H1 (cell line): Measurements from ENCODE around the gene ALKAL2. TPM values are rescaled to one million over a fixed set of nuclear protein-coding genes. Genes with fewer than 3 reads are reported as not detected.

Experiments used
- CTCF ChIA-PET: fragments of 300-600 bp; sonication (Branson Sonifier 250); formaldehyde crosslinking; loops from one replicate; lab custom pipeline; 2021; ENCODE audit not compliant: partially characterized antibody; lab: Charles Lee
- POLR2A ChIA-PET: fragments of 300-600 bp; sonication (Branson Sonifier 250); formaldehyde crosslinking; loops from one replicate; lab custom pipeline; 2021; ENCODE audit warnings: inconsistent platforms; ENCODE audit not compliant: partially characterized antibody; lab: Charles Lee
- DNase-seq, 2 experiments: peaks; one replicate each; pipeline versions ENCODE4 v3.0.0 to v3.0.0-alpha.2; 2010 to 2022; ENCODE audit warnings: low spot score in 2 of 2, low read depth in 1 of 2, mixed read lengths in 1 of 2
- FAIRE-seq: peaks from 2 replicates; lab custom pipeline; 2011; peaks lifted over from hg19 to GRCh38; lab: Jason Lieb, UNC
- H2AFZ ChIP-seq: 2 replicates; pipeline ENCODE4 v1.8.1; 2012; ENCODE audit warnings: low read length, inconsistent platforms
- H2AK5ac ChIP-seq: 2 replicates; pipeline ENCODE4 v1.6.1; 2013; ENCODE audit warnings: low read depth, low read length
- H2BK120ac ChIP-seq: replicated peaks from 2 replicates; pipeline ENCODE3; 2013; ENCODE audit warnings: low read depth, low read length, inconsistent platforms
- H2BK12ac ChIP-seq: 2 replicates; pipeline ENCODE4 v1.6.1; 2013; ENCODE audit warnings: low read depth, low read length
- H2BK15ac ChIP-seq: 2 replicates; pipeline ENCODE4 v1.6.1; 2013; ENCODE audit warnings: low read length
- H2BK20ac ChIP-seq: 2 replicates; pipeline ENCODE4 v1.6.1; 2013; ENCODE audit warnings: low read length
- H2BK5ac ChIP-seq: 2 replicates; pipeline ENCODE4 v1.6.1; 2013; ENCODE audit warnings: low read depth, low read length
- H3K14ac ChIP-seq: 2 replicates; pipeline ENCODE4 v1.6.1; 2013; ENCODE audit warnings: inconsistent platforms; ENCODE audit not compliant: insufficient read length
- H3K18ac ChIP-seq: 2 replicates; pipeline ENCODE4 v1.6.1; 2013; ENCODE audit warnings: low read length; ENCODE audit errors: extremely low read depth
- H3K23ac ChIP-seq: 2 replicates; pipeline ENCODE4 v1.6.1; 2013; ENCODE audit warnings: inconsistent platforms; ENCODE audit not compliant: insufficient read length
- H3K23me2 ChIP-seq: 2 replicates; pipeline ENCODE4 v1.6.1; 2013; ENCODE audit warnings: low read depth, low read length
- H3K27ac ChIP-seq: 2 replicates; pipeline ENCODE4 v1.6.1; 2011; ENCODE audit warnings: low read depth, low read length, inconsistent platforms
- H3K27me3 ChIP-seq, 4 experiments: replicated peaks in 1 of 4; 1 replicate in 1 of 4; 2 replicates in 3 of 4; pipeline versions ENCODE4 v1.6.1 to v1.8.1; 2011 to 2013; ENCODE audit warnings: low read length in 3 of 4, mild to moderate bottlenecking in 3 of 4, inconsistent platforms in 2 of 4, mixed read lengths in 2 of 4, moderate library complexity in 1 of 4; ENCODE audit not compliant: control insufficient read depth in 3 of 4, insufficient read depth in 3 of 4; ENCODE audit errors: extremely low read depth in 1 of 4
- H3K36me3 ChIP-seq, 4 experiments: 2 replicates each; pipeline versions ENCODE4 v1.6.1 to v1.8.1; 2011 to 2013; ENCODE audit warnings: mild to moderate bottlenecking in 4 of 4, low read length in 3 of 4, moderate library complexity in 2 of 4, control low read depth in 1 of 4, inconsistent platforms in 1 of 4; ENCODE audit not compliant: insufficient read depth in 4 of 4, control insufficient read depth in 2 of 4
- H3K4ac ChIP-seq: replicated peaks from 2 replicates; pipeline ENCODE3; 2013; ENCODE audit warnings: low read length, low read depth, mixed read lengths, inconsistent platforms; ENCODE audit not compliant: insufficient read length
- H3K4me1 ChIP-seq, 4 experiments: replicated peaks in 1 of 4; 1 replicate in 1 of 4; 2 replicates in 3 of 4; pipeline versions ENCODE4 v1.6.1 to v1.8.1; 2011 to 2013; ENCODE audit warnings: low read length in 3 of 4, inconsistent platforms in 2 of 4, mixed read lengths in 1 of 4; ENCODE audit not compliant: insufficient read depth in 4 of 4, control insufficient read depth in 3 of 4
- H3K4me2 ChIP-seq, 2 experiments: 2 replicates each; pipeline versions ENCODE4 v1.6.1 to v1.8.1; 2011 to 2013; ENCODE audit warnings: low read depth in 2 of 2, low read length in 2 of 2, control low read depth in 1 of 2, inconsistent platforms in 1 of 2, mild to moderate bottlenecking in 1 of 2; ENCODE audit not compliant: insufficient read depth in 1 of 2
- H3K4me3 ChIP-seq, 4 experiments: fragments of 200-600, 300-600 bp in 1 of 4; sonication (generic), shearing (Covaris generic), sonication (Bioruptor Twin) in 1 of 4; 2 replicates each; pipeline versions ENCODE4 v1.5.1 to v1.8.1; 2011 to 2016; ENCODE audit warnings: low read length in 4 of 4, low read depth in 3 of 4, control low read depth in 2 of 4, inconsistent platforms in 2 of 4, mild to moderate bottlenecking in 2 of 4, mixed read lengths in 1 of 4, moderate library complexity in 1 of 4; ENCODE audit not compliant: insufficient read depth in 2 of 4; ENCODE audit errors: extremely low read depth in 1 of 4
- H3K56ac ChIP-seq: replicated peaks from 2 replicates; pipeline ENCODE3; 2013; ENCODE audit warnings: low read depth, mild to moderate bottlenecking, mixed read lengths, low read length, inconsistent platforms; ENCODE audit not compliant: insufficient read length
- H3K79me1 ChIP-seq: 2 replicates; pipeline ENCODE4 v1.6.1; 2013; ENCODE audit warnings: low read depth, low read length, control low read depth
- H3K79me2 ChIP-seq, 2 experiments: 2 replicates each; pipeline versions ENCODE4 v1.6.1 to v1.8.1; 2012 to 2013; ENCODE audit warnings: low read length in 2 of 2, mild to moderate bottlenecking in 2 of 2, inconsistent platforms in 1 of 2; ENCODE audit not compliant: insufficient read depth in 2 of 2, control insufficient read depth in 1 of 2
- H3K9ac ChIP-seq, 4 experiments: replicated peaks in 1 of 4; 1 replicate in 1 of 4; 2 replicates in 3 of 4; pipeline versions ENCODE4 v1.6.1 to v1.8.1; 2011 to 2013; ENCODE audit warnings: low read depth in 3 of 4, low read length in 3 of 4, control low read depth in 2 of 4, mild to moderate bottlenecking in 2 of 4, moderate library complexity in 2 of 4, inconsistent platforms in 1 of 4; ENCODE audit errors: extremely low read depth in 1 of 4
- H3K9me3 ChIP-seq, 2 experiments: 2 replicates each; pipeline versions ENCODE4 v1.6.1 to v1.8.1; 2012 to 2013; ENCODE audit warnings: mild to moderate bottlenecking in 2 of 2, moderate library complexity in 2 of 2, control low read depth in 1 of 2, inconsistent platforms in 1 of 2, low read depth in 1 of 2, low read length in 1 of 2, mixed read lengths in 1 of 2; ENCODE audit not compliant: insufficient read depth in 2 of 2
- H4K20me1 ChIP-seq, 2 experiments: replicated peaks in 1 of 2; 2 replicates each; pipeline versions ENCODE3 to v1.8.1; 2011 to 2013; ENCODE audit warnings: inconsistent platforms in 2 of 2, low read length in 2 of 2, mild to moderate bottlenecking in 1 of 2; ENCODE audit not compliant: insufficient read depth in 2 of 2, control insufficient read depth in 1 of 2
- H4K5ac ChIP-seq: 2 replicates; pipeline ENCODE4 v1.6.1; 2013; ENCODE audit warnings: low read length, low read depth, mixed read lengths, inconsistent platforms; ENCODE audit not compliant: insufficient read length
- H4K8ac ChIP-seq: 2 replicates; pipeline ENCODE4 v1.8.0; 2013; ENCODE audit warnings: mild to moderate bottlenecking, moderate library complexity, low read length, inconsistent platforms; ENCODE audit not compliant: insufficient read depth; ENCODE audit errors: extremely low read depth
- H4K91ac ChIP-seq: replicated peaks from 2 replicates; pipeline ENCODE3; 2013; ENCODE audit warnings: low read length, mixed read lengths, inconsistent platforms; ENCODE audit not compliant: insufficient read length
- RBBP5 ChIP-seq: IDR thresholded peaks from 2 replicates; pipeline ENCODE4 v1.7.1; 2012; ENCODE audit warnings: low read depth, mild to moderate bottlenecking, inconsistent platforms, low read length, moderate library complexity, borderline replicate concordance
- SAP30 ChIP-seq: fragments of 300-600 bp; sonication (generic); IDR thresholded peaks from 2 replicates; pipeline ENCODE4 v1.7.1; 2012; ENCODE audit warnings: low read length, moderate library complexity, mild to moderate bottlenecking, inconsistent platforms; ENCODE audit not compliant: insufficient read depth, insufficient replicate concordance
- WGBS, 2 experiments: shearing (Covaris generic) in 1 of 2; methylation state at CpG; one replicate each; pipeline versions ENCODE4 v1.1.6 to v1.1.7; 2013 to 2015; ENCODE audit warnings: low lambda C conversion rate in 2 of 2, mixed read lengths in 2 of 2, inconsistent platforms in 1 of 2, low coverage in 1 of 2, missing lambda C conversion rate in 1 of 2; ENCODE audit not compliant: insufficient replicate concordance in 2 of 2, insufficient coverage in 1 of 2, insufficient read length in 1 of 2; ENCODE audit errors: extremely low coverage in 1 of 2, missing lambda C conversion rate in 1 of 2; 5-methylcytosine and 5-hydroxymethylcytosine counted together
- polyA plus RNA-seq, 7 experiments: library from polyadenylated mRNA; depleted of rRNA in 3 of 7; stranded (reverse) in 5 of 7; unstranded in 2 of 7; fragments of >200 nt in 5 of 7; fragments of 200-250 nt in 2 of 7; gene quantifications; 1 replicate in 5 of 7; 2 replicates in 1 of 7; 4 replicates in 1 of 7; pipeline versions ENCODE4 v1.2.1 to v1.2.3, GENCODE V29; 2011 to 2013; ENCODE audit warnings: missing spikeins in 2 of 7, mixed read lengths in 2 of 7
- total RNA-seq: library from RNA; stranded (reverse); fragmentation: NEBNext Ultra II Directional; extraction: Animal tissue kit (Norgen Biotek cat#: 25700); gene quantifications from 2 replicates; pipeline ENCODE4 v1.2.1, GENCODE V29; 2021

The ALKAL2 gene
- total and polyA plus RNA-seq, 2 of the 8 experiments (the other 6 are each of a cell fraction or from before 2014, with no cell fraction given), result 4.6 to 11.5 TPM

DNA sequence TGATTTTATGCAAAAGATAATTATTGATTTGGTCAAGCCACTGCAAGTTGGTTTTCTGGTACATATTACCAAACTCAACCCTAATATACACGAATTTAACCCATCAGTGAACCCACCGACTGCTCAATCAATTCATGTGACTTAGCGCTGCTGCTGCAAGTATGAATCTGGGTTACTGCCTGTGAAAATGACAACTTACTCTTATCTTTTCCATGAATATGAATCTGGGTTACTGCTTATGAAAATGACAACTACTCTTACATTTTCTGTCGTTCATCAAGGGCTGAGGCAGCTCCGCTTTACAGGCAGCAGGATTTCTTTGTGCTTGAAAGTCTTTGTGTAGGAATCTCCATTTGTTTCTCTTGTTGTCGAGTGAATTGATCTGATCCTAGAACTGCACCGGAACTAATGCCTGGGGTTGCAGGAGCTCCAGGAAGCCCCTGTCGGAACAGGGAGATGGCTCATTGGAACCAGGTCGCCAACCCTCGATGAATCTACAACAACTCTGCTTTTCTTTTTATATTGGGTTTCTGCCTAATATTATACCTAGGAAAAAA lies 22.1 kb upstream of the ALKAL2 start:
- Histone ChIP-seq H4K5ac (no peak overlapping the region), H4K8ac (no peak overlapping the region), H2BK5ac (no peak overlapping the region), H3K4me1 (peaks cover 3 to 13% (median 9%) of the 10 kb centered on the region in 4 experiments; a peak in 6 of 7 replicates), H2BK20ac (0 out of 2 replicates have a peak overlapping the region, but pooled peaks have one; percentile 75), H3K27ac (no peak overlapping the region), H3K36me3 (no peaks in the 10 kb centered on the region), H3K4me3 (no peak overlapping the region), H4K91ac (no peak overlapping the region)
- DNase-seq, result no peak
- TF ChIP-seq RBBP5 (0 out of 2 replicates have a peak, but pooled peaks have one; percentile 8), SAP30 (no peak)
- TF ChIP-seq, all 59 proteins: peak for 1
- Histone ChIP-seq H3K56ac (no peak overlapping the region), H3K9me3 (no peaks in the 10 kb centered on the region), H2AK5ac (no peak overlapping the region; the same call in 1 of the 2 replicates), H2BK12ac (peak overlapping the region; percentile 95), H2BK120ac (no peak overlapping the region), H3K4ac (no peak overlapping the region), H4K20me1 (peaks cover 0 to 2% of the 10 kb centered on the region in 2 experiments), H3K4me2 (peak overlapping the region; percentile 18 to 25; a peak in 2 of 4 replicates), H3K18ac (no peak overlapping the region), H2BK15ac (no peak overlapping the region), H2AFZ (peak overlapping the region; percentile 49; the same call in 1 of the 2 replicates), H3K79me2 (no peaks in the 10 kb centered on the region), H3K23me2 (peaks cover 2% of the 10 kb centered on the region; the same call in 1 of the 2 replicates), H3K79me1 (no peaks in the 10 kb centered on the region), H3K23ac (no peak overlapping the region), H3K27me3 (no peaks in the 10 kb centered on the region), H3K14ac (no peak overlapping the region), H3K9ac (no peak overlapping the region)
- ChIA-PET CTCF (interaction anchor here (0.7 to 1.9 kb wide), 5 partner anchors 8 to 273 kb away, joined by 3 to 4 read pairs (median 3); no protein-coding TSS in a partner anchor), POLR2A (interaction anchor here (0.7 kb wide), 1 partner anchor 20 kb away, joined by 3 read pairs; no protein-coding TSS in a partner anchor)
- 78% methylated on average over 10 of the region's 10 CpGs; no CpG with 5 or more reads in 1 of the 2 experiments for WGBS, 2 experiments
- FAIRE-seq, result no peak
